Spleen (tissue), 7 donors: ENCODE results near the gene CYP27C1.

Experiments used
- POLR2A ChIP-seq, 3 donors: fragments of 450-650 bp; IDR thresholded peaks; one replicate each; pipeline ENCODE4 v1.5.1; 2017; ENCODE audit warnings: antibody characterized with exemption in 3 of 3, mild to moderate bottlenecking in 1 of 3
- POLR2AphosphoS5 ChIP-seq, 3 donors: sonication (generic); formaldehyde crosslinking; IDR thresholded peaks; one replicate each; pipeline ENCODE4 v1.5.1; 2017; ENCODE audit warnings: antibody characterized with exemption in 3 of 3
- TF ChIP-seq, protein P1 (sequence below), 11 experiments: fragments of 200-600 bp in 7 of 11; fragments of 450-650 bp in 4 of 11; sonication (generic) in 4 of 11; IDR thresholded peaks in 8 of 11; conservative IDR thresholded peaks in 3 of 11; 1 replicate in 7 of 11; 2 replicates in 4 of 11; pipeline versions ENCODE4 v1.4.0 to v1.8.0; 2016 to 2021; ENCODE audit warnings: antibody characterized with exemption in 11 of 11, inconsistent platforms in 4 of 11, mild to moderate bottlenecking in 1 of 11
- donor health status: DM: no; HTN: no; CAD: no; lungs with moderate emphysema.
- donor health status: DM: no; HTN: no; CAD: no.
- donor health status: DM: no; HTN: no; CAD: no.

DNA sequence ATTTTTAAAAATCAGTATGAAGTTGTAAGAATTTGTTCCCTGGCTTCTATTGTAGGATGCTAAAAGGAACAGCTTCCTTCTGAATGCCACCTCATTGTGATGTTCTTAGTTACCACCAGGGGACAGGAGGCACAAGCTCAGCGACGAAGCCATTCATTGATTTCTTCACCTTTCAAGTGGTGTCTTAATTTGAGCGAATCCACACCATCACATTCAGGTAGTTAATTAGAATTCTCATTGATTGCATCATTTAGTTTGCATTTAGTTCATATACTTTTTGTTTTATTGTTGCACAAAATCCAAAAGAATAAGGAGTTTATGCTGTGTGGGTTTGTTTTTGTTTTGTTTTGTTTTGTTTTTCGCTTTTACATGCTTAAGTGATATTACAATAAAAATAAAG is 23.1 kb downstream of the CYP27C1 start:
- TF ChIP-seq, protein P1, sequence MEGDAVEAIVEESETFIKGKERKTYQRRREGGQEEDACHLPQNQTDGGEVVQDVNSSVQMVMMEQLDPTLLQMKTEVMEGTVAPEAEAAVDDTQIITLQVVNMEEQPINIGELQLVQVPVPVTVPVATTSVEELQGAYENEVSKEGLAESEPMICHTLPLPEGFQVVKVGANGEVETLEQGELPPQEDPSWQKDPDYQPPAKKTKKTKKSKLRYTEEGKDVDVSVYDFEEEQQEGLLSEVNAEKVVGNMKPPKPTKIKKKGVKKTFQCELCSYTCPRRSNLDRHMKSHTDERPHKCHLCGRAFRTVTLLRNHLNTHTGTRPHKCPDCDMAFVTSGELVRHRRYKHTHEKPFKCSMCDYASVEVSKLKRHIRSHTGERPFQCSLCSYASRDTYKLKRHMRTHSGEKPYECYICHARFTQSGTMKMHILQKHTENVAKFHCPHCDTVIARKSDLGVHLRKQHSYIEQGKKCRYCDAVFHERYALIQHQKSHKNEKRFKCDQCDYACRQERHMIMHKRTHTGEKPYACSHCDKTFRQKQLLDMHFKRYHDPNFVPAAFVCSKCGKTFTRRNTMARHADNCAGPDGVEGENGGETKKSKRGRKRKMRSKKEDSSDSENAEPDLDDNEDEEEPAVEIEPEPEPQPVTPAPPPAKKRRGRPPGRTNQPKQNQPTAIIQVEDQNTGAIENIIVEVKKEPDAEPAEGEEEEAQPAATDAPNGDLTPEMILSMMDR (IDR thresholded peaks at IDR 0.05 in 8 of 11, conservative IDR thresholded peaks at IDR 0.05 in 3 of 11), result peak in 4 of 11 experiments; percentile 12 to 44 (median 16)
- TF ChIP-seq POLR2A (IDR thresholded peaks at IDR 0.05) (no peak), POLR2AphosphoS5 (IDR thresholded peaks at IDR 0.05) (no peak)
